ENCODE results near the gene AMER2.
A peak's percentile ranks its signal among the peaks of the same experiment; 100 is the strongest.

Gene AMER2

GRCh38 chr13:25151626-25152195 lies 20.4 kb downstream of the AMER2 start:
- no peak for DNase-seq
- ATAC-seq = no peak

GRCh38 chr13:25149711-25150110 lies 22.4 kb downstream of the AMER2 start:
- no peak for DNase-seq
- no peak for ATAC-seq

GRCh38 chr13:25148402-25148771 lies 23.7 kb downstream of the AMER2 start:
- ATAC-seq = no peak
- no peak for DNase-seq

GRCh38 chr13:25147638-25148401 lies 24.3 kb downstream of the AMER2 start:
- no peak for ATAC-seq

GRCh38 chr13:25143706-25144105 lies 28.4 kb downstream of the AMER2 start:
- no peak for ATAC-seq

More at GRCh38 chr13:25147638-25148401, 24.3 kb downstream of the AMER2 start:
- DNase-seq = no peak

GRCh38 chr13:25141042-25141441 lies 31.0 kb downstream of the AMER2 start:
- no peak for ATAC-seq
- no peak for DNase-seq

More at GRCh38 chr13:25143706-25144105, 28.4 kb downstream of the AMER2 start:
- no peak for DNase-seq

- DNase-seq (no peak), ATAC-seq (no peak)
These were observed 34.3 kb downstream of the AMER2 start for GRCh38 chr13:25137788-25138115.

- DNase-seq = no peak
- no peak for ATAC-seq
These were observed 35.0 kb downstream of the AMER2 start for GRCh38 chr13:25136880-25137787.

- ATAC-seq (no peak), DNase-seq (no peak)
These were observed 36.2 kb downstream of the AMER2 start for GRCh38 chr13:25135896-25136295.

GRCh38 chr13:25132751-25133390 lies 39.2 kb downstream of the AMER2 start:
- ATAC-seq (no peak), DNase-seq (no peak)

- ATAC-seq (no peak), DNase-seq (no peak)
These were observed 40.1 kb downstream of the AMER2 start for GRCh38 chr13:25131881-25132420.

GRCh38 chr13:25130944-25131343 lies 41.1 kb downstream of the AMER2 start:
- DNase-seq (no peak), ATAC-seq (no peak)

- DNase-seq (no peak), ATAC-seq (no peak)
These were observed 53.6 kb downstream of the AMER2 start for GRCh38 chr13:25118378-25118905.

GRCh38 chr13:25117312-25117711 lies 54.8 kb downstream of the AMER2 start:
- DNase-seq (no peak), ATAC-seq (no peak)

- ATAC-seq (no peak), DNase-seq (no peak)
These were observed 56.0 kb downstream of the AMER2 start for GRCh38 chr13:25116044-25116443.

- peak; percentile 69 for DNase-seq
- ATAC-seq = peak; percentile 71
These were observed 57.9 kb downstream of the AMER2 start for GRCh38 chr13:25114220-25114619.

GRCh38 chr13:25112695-25113255 lies 59.3 kb downstream of the AMER2 start:
- ATAC-seq (no peak), DNase-seq (no peak)
